HFF-Myc (cell line): ENCODE measurements around the gene GPR39.

Experiments used
- DNase-seq: peaks from one replicate; pipeline ENCODE4 v3.0.0-alpha.2; 2011; ENCODE audit warnings: low read depth; ENCODE audit errors: extremely low read depth
- H3K4me3 ChIP-seq: replicated peaks from 2 replicates; pipeline ENCODE4 v1.5.1; 2011; ENCODE audit warnings: low read depth, mild to moderate bottlenecking, control low read depth, low read length
- CTCF ChIP-seq: IDR thresholded peaks from 2 replicates; pipeline ENCODE4 v1.5.1; 2012; ENCODE audit warnings: mild to moderate bottlenecking, low read depth, low read length, control low read depth; ENCODE audit errors: missing control alignments

The GPR39 gene

GRCh38 chr2:132668189-132668823, 251.7 kb downstream of the GPR39 start:
- DNase-seq, result no peak
- H3K4me3 ChIP-seq, result no peak overlapping the region
- no peak for TF ChIP-seq CTCF

GRCh38 chr2:132668987-132669907, 252.6 kb downstream of the GPR39 start:
- peak overlapping the region; percentile 14; the same call in 1 of the 2 replicates for H3K4me3 ChIP-seq
- TF ChIP-seq CTCF, result no peak
- no peak for DNase-seq

- no peak for DNase-seq
- TF ChIP-seq CTCF, result no peak
- H3K4me3 ChIP-seq, result peak within 1 kb of the TSS; percentile 14; the same call in 1 of the 2 replicates
Observed at GRCh38 chr2:132669908-132670495, 253.4 kb downstream of the GPR39 start, which contains the start of gene LYPD1. Gene LYPD1 (minus strand): TSS chr2:132670205. CDS start chr2:132669932, 273 bp downstream.

- DNase-seq, result no peak
- TF ChIP-seq CTCF, result no peak
- peak overlapping the region; percentile 14; the same call in 1 of the 2 replicates for H3K4me3 ChIP-seq
Observed at GRCh38 chr2:132670496-132671150, 254.0 kb downstream of the GPR39 start.

- H3K4me3 ChIP-seq, result no peak overlapping the region
- no peak for DNase-seq
- TF ChIP-seq CTCF, result no peak
Observed at GRCh38 chr2:132671151-132671835, 254.7 kb downstream of the GPR39 start.

- TF ChIP-seq CTCF, result no peak
- DNase-seq, result no peak
- H3K4me3 ChIP-seq, result no peak overlapping the region
Observed at GRCh38 chr2:132676999-132677398, 260.4 kb downstream of the GPR39 start.
